HuH-7.5 (cell line): ENCODE data around the gene SNCAIP.
"Not testable (repeated sequence)": the region's sequence is repeated elsewhere in the genome, so short reads cannot be mapped to it uniquely, and the experiment has no call there.

Experiments
- DNase-seq: peaks from one replicate; pipeline ENCODE4 v3.0.0; 2011; ENCODE audit warnings: low spot score

Gene SNCAIP

GRCh38 chr5:122465994-122466393 is 154.0 kb downstream of the SNCAIP start:
- DNase-seq = no peak

GRCh38 chr5:122468351-122469116 is 156.5 kb downstream of the SNCAIP start:
- DNase-seq = no peak

- no peak for DNase-seq
Observed at GRCh38 chr5:122469384-122469919, 157.4 kb downstream of the SNCAIP start.

- no peak for DNase-seq
Observed at GRCh38 chr5:122470365-122470764, 158.3 kb downstream of the SNCAIP start.

- DNase-seq = no peak
Observed at GRCh38 chr5:122471031-122471751, 159.2 kb downstream of the SNCAIP start.

- DNase-seq = no peak
Observed at GRCh38 chr5:122471752-122472061, 159.7 kb downstream of the SNCAIP start.

GRCh38 chr5:122473138-122473843 is 161.3 kb downstream of the SNCAIP start:
- no peak for DNase-seq

GRCh38 chr5:122473941-122474340 is 161.9 kb downstream of the SNCAIP start:
- no peak for DNase-seq

- peak; percentile 22 for DNase-seq
Observed at GRCh38 chr5:122478741-122479442, 166.9 kb downstream of the SNCAIP start.

- no peak for DNase-seq
Observed at GRCh38 chr5:122480146-122480545, 168.1 kb downstream of the SNCAIP start.

GRCh38 chr5:122484103-122484502 is 172.1 kb downstream of the SNCAIP start:
- no peak for DNase-seq

- no peak for DNase-seq
Observed at GRCh38 chr5:122485226-122485625, 173.2 kb downstream of the SNCAIP start.

- not testable (repeated sequence) for DNase-seq
Observed at GRCh38 chr5:122486616-122487015, 174.6 kb downstream of the SNCAIP start.

- DNase-seq = no peak
Observed at GRCh38 chr5:122490718-122491117, 178.7 kb downstream of the SNCAIP start.

- no peak for DNase-seq
Observed at GRCh38 chr5:122492675-122493074, 180.6 kb downstream of the SNCAIP start.

GRCh38 chr5:122493091-122494021 is 181.3 kb downstream of the SNCAIP start:
- no peak for DNase-seq

GRCh38 chr5:122494109-122494508 is 182.1 kb downstream of the SNCAIP start:
- no peak for DNase-seq

GRCh38 chr5:122498163-122498562 is 186.1 kb downstream of the SNCAIP start:
- no peak for DNase-seq

GRCh38 chr5:122499585-122499984 is 187.5 kb downstream of the SNCAIP start:
- no peak for DNase-seq

GRCh38 chr5:122500245-122501088 is 188.4 kb downstream of the SNCAIP start:
- no peak for DNase-seq
